GM13976 (cell line): ENCODE measurements around the gene TIMP4.

Experiments
- DNase-seq: peaks from one replicate; pipeline ENCODE4 v3.0.0; 2012; ENCODE audit warnings: low spot score
- CTCF ChIP-seq: IDR thresholded peaks from 2 replicates; pipeline ENCODE4 v1.5.1; 2012; ENCODE audit warnings: borderline replicate concordance, mild to moderate bottlenecking; ENCODE audit not compliant: insufficient read depth; ENCODE audit errors: extremely low read depth, missing control alignments, control extremely low read depth
- in situ Hi-C: fragments of 300-500 bp; cut with MboI; formaldehyde crosslinking; loops from one replicate; pipeline ENCODE4 v1.12.0; 2022; ENCODE audit warnings: low sequenced_read_pairs, mixed read lengths, inconsistent platforms; ENCODE audit not compliant: unreplicated experiment

TIMP4 gene

GRCh38 chr3:12132881-12133280, 25.8 kb downstream of the TIMP4 start:
- in situ Hi-C loops: no loop called here
- DNase-seq: no peak
- no peak for TF ChIP-seq CTCF

- in situ Hi-C loops: no loop called here
- no peak for TF ChIP-seq CTCF
- no peak for DNase-seq
Observed at GRCh38 chr3:12131351-12132090, 27.2 kb downstream of the TIMP4 start.

- no peak for DNase-seq
- no peak for TF ChIP-seq CTCF
- in situ Hi-C loops: no loop called here
Observed at GRCh38 chr3:12127391-12127790, 31.3 kb downstream of the TIMP4 start.

GRCh38 chr3:12125772-12126171, 32.9 kb downstream of the TIMP4 start:
- in situ Hi-C loops: no loop called here
- TF ChIP-seq CTCF: no peak
- DNase-seq: no peak

GRCh38 chr3:12121466-12121865, 37.2 kb downstream of the TIMP4 start:
- no peak for DNase-seq
- in situ Hi-C loops: no loop called here
- TF ChIP-seq CTCF: no peak

GRCh38 chr3:12120374-12121140, 38.2 kb downstream of the TIMP4 start:
- no peak for TF ChIP-seq CTCF
- no peak for DNase-seq
- in situ Hi-C loops: no loop called here
